Measurements from ENCODE around the gene BTG2.
"Not testable (repeated sequence)": the region's sequence is repeated elsewhere in the genome, so short reads cannot be mapped to it uniquely, and the experiment has no call there.

Gene BTG2, protein sequence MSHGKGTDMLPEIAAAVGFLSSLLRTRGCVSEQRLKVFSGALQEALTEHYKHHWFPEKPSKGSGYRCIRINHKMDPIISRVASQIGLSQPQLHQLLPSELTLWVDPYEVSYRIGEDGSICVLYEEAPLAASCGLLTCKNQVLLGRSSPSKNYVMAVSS

DNA sequence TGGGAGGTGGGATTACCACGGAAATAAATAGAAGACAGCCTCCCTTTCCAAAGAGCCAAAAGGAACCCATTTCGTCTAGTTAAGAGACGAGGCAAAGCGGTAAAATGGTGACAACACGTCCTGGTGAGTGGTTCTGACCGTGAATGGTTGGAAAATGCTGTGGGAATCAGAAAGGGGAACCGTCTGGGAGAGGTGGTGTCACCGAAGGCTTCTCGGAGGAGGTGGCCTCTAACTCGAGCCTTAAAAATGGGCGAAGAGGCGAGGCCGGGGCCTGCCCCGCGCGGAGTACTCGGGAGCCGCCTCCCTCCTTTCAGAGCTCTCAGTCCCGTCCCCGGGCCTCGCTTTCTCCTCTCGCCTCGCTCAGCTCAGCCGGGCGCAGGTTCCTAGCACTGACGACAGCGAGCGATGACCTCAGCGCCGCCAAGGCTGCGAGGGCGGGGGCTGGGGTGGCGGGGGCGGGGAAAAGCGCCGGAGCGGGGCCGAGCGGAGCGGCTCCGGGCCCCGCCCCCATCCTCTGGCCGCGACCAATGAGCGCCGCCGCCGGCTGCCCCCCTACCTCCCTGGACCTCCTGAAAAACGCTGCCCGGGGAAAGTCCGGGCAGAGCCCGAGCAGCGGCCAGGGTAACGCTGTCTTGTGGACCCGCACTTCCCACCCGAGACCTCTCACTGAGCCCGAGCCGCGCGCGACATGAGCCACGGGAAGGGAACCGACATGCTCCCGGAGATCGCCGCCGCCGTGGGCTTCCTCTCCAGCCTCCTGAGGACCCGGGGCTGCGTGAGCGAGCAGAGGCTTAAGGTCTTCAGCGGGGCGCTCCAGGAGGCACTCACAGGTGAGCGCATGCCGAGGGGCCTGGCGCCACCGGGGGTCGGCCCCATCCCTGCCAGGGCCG, at the start of gene BTG2:
BTG2 (plus strand) TSS at position 601 of the 890 bp plus-strand sequence; CDS start at position 689, 88 bp downstream.
- DNase-seq: peak; percentile 88 to 97 (median 94)
- intact Hi-C loops (cut with DNase I): no loop called here

DNA sequence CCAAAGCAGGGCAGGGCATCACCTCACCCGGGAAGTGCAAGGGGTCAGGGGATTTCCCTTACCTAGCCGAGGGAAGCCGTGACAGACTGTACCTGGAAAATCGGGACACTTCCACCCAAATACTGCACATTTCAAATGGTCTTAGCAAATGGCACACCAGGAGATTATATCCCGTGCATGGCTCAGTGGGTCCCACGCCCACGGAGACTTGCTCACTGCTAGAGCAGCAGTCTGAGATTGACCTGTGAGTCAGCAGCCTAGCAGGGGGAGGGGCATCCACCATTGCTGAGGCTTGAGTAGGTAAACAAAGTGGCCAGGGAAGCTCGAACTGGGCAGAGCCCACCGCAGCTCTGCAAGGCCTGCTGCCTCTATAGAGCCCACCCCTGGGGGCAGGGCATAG, 48.7 kb upstream of the BTG2 start:
- DNase-seq: not testable (repeated sequence)
- intact Hi-C loops (cut with DNase I): loop anchor here (5.0 kb wide), 1 partner anchor 39 kb away; no protein-coding TSS in a partner anchor

DNA sequence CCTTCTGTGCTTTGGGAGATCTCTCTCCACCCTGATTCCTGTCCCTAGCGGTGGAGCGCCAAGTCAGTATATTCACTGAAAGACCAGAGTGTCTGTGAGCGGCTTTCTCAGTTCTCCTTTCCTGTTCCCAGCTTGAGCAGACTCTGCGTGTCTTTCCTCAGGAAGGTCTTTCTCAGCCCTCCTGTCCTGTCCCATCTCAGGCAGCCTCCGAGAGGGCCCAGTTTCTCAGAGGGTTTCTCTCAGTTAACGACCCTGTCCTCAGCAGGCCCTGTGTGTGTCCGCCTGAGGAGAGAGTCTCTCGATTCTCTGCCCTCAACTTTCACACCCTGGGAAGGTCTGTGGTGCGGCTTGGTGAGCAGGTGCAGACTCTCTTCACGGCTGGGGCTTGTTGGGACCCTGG, 41.8 kb upstream of the BTG2 start:
- peak in 1 of 42 donors; percentile 27 for DNase-seq
- intact Hi-C loops (cut with DNase I): no loop called here

DNA sequence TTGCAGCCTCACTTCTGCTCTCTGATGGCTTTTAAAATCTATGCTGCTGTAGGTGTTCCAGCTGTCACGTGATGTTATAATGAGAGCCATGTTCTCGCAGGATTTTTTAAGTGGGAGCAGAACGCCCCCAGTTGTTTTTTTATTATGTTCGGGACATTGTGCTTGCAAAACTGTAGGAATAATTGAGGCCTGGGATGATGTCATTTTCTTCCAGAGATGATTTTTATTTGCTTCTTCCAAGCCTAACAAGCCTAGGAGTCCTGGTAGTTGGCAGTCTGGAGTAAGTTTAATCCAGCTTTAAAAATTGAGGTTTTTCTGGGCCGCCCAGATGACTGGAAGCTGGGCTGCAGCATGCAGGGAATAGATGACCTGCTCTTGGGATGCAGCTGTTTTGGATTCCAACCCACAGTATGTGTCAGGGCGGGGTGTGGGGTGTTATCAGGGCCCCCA, 41.2 kb upstream of the BTG2 start:
- intact Hi-C loops (cut with DNase I): no loop called here
- peak in 8 of 42 donors; percentile 39 to 68 (median 46) for DNase-seq

DNA sequence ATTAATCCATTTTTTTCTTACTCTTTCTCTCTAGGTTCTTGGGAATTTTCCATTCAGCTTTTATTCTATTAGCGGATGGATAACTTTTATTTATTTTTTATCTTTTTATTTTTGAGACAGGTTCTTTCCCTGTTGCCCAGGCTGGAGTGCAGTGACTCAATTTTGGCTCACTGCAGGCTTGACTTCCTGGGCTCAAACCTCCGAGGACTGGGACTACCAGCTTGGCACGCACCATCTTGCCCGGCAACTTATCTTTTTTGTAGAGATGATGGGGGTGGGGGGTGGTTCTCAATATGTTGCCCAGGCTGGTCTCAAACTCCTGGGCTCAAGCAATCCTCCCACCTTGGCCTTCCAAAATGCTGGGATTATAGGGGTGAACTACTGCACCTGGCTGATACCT, 39.8 kb upstream of the BTG2 start:
- intact Hi-C loops (cut with DNase I): loop anchor here (5.0 kb wide), 1 partner anchor 228 kb away; no protein-coding TSS in a partner anchor
- DNase-seq: no peak

DNA sequence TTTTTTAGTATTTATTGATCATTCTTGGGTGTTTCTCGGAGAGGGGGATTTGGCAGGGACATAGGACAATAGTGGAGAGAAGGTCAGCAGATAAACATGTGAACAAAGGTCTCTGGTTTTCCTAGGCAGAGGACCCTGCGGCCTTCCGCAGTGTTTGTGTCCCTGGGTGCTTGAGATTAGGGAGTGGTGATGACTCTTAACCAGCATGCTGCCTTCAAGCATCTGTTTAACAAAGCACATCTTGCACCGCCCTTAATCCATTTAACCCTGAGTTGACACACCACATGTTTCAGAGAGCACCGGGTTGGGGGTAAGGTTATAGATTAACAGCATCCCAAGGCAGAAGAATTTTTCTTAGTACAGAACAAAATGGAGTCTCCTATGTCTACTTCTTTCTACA, 39.2 kb upstream of the BTG2 start:
- not testable (repeated sequence) for DNase-seq
- intact Hi-C loops (cut with DNase I): loop anchor here (5.0 kb wide), 1 partner anchor 229 kb away; no protein-coding TSS in a partner anchor

DNA sequence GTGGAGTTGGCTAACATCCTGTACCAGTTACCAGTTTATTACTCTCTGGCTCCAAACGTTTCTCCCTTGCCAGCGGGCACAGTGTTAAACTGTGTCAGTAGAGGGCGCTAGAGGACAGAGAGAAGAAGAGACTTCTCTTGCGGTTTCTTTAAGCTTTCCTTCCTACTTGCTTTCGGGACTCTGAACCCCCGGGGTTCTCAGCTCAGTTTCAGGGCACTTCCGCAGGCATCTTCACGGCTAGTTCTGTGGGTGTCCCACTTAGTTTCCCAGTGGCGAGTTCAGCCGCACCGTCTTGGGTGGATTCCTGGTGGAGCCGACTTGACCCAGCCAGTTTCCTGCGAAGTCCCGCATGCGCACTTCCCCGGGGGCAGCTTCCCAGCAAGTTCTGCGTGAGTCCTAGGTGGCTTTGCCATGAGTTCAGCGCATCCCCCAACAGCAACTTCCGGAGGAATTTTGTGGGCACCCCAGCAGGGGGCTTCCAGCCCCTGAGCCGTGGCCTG, 37.9 kb upstream of the BTG2 start:
- intact Hi-C loops (cut with DNase I): loop anchor here (5.0 kb wide), 1 partner anchor 230 kb away; no protein-coding TSS in a partner anchor

DNA sequence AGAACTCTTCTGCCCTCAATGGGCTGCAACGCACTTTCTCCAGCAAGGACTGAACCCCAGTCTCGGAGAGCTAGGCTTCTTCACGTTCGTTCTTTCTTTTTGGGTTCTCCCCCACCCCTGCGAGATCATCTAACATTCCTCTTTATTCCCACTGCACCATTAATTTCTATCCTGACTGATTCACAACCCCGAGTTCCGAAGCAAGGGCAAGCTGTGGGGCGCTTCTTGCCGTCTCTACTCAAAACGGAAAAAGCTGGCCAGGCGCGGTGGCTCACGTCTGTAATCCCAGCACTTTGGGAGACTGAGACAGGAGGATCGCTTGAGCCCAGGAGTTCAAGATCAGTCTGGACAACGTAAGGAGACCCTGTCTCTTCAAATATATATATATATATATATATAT, 37.4 kb upstream of the BTG2 start:
- DNase-seq: peak in 2 of 42 donors; percentile 9 to 25
- intact Hi-C loops (cut with DNase I): loop anchor here (2.0 to 5.0 kb wide), 2 partner anchors 219 to 231 kb away; no protein-coding TSS in a partner anchor

More for the DNA sequence above, 37.9 kb upstream of the BTG2 start:
- DNase-seq: peak in 41 of 42 donors; percentile 72 to 94 (median 84)

DNA sequence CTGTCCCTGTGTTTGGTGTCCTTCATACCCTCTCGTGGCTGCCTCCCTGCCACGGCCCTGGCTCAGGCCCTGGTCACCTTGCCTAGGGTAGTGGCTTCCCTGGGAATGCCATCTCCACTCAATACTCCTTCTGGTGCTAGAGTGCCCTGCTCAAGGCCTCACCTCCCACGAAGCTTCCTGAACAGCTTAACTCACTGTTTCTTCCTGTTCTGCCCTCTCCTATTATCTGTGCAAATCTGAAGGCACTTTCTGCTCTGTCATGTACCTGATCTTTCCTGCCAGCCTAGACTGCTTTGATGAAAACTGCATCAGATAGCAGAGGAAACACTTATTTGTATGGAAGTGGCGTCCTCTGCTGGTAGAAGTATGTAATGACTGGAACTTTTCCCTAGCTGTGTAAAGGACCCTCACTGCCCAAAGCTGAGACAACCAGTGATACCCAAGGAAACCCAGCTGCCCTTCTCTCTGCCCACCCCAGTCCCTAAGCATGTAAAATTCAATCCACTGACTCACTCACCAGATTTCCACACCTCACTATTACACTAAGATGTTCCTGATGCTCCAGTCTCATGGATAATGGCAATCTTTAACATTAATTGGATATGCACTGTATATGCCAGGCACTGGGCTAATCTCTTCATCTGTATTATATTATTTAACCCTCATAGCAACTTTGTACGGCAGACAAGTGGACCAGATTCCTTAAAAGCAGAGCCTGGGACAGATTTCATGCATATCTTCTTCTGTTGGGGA, 36.2 kb upstream of the BTG2 start:
- intact Hi-C loops (cut with DNase I): loop anchor here (2.0 to 5.0 kb wide), 2 partner anchors 218 to 232 kb away; no protein-coding TSS in a partner anchor
- DNase-seq: peak in 19 of 42 donors; percentile 35 to 87 (median 69)

DNA sequence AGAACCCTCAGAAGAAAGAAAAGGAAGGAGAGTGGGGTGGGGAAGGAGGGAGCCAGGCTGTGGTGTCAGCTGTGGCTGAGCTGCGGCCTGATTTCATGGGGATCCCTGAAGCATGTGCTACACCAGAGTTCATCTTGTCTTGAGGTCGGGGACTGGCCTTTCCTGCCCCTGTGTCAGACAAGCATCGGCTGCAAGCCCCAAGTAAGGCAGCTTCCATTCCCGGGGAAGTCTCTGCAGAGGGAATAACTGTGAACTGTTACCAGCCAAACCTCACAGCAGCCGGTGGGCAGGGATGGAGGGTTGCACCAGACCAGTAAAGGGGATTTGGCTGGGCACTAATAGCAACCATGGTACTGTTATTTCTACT, 35.7 kb upstream of the BTG2 start:
- intact Hi-C loops (cut with DNase I): loop anchor here (2.0 to 5.0 kb wide), 2 partner anchors 217 to 232 kb away; no protein-coding TSS in a partner anchor
- DNase-seq: no peak

DNA sequence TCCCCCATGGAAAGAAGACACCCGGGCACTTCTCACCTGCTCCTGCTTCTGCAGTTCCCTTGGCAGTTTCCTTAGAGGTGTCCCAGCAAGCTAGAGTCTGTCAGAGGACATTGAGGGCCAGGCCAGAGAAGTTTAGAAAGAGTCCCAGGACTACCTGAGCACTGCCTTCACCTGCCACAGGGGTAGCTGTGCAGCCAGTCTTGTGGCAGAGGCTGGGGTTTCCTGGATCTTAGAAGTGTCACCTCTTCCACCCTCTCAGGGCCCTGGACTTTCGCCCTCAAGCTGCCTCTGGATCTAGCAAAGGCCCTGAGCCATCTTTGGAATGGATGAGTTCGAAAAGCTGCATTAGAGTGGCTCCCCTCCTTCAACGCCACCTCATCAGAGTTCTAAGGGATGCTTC, 34.9 kb upstream of the BTG2 start:
- intact Hi-C loops (cut with DNase I): no loop called here
- no peak for DNase-seq

DNA sequence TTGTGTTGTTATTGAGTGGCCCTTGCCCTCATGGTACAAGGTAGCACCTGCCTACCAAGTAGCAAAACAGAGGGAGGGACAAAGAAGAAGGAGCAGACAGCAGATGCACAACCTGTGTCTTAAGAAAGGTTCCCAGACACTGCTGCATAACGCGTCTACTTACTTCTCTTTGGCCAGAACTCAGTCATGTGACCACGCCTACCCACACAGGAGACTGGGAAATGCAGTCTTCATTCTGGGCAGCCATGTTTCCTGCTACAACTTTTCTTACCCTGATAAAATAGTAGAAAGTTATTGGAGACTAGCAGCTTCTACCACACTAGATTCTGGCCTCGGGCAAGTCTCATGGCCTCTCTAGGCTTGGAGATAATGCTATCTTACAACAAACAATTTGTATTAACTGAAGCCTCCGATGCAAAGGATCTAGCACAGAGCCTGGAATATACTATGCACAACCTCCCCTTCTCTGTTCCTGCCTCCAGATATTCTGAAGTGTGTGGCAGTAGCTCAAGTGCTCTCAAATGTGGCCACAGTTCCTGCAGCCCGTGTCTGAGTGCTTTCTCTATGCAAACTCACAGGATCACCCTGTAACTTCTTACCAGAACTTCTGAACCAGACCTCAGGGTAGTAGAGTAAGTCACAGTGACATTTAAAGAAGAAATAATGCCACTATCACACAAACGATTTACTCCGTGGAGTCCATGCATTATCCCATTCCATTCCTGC, 34.1 kb upstream of the BTG2 start:
- intact Hi-C loops (cut with DNase I): no loop called here
- peak in 23 of 42 donors; percentile 49 to 83 (median 64) for DNase-seq

DNA sequence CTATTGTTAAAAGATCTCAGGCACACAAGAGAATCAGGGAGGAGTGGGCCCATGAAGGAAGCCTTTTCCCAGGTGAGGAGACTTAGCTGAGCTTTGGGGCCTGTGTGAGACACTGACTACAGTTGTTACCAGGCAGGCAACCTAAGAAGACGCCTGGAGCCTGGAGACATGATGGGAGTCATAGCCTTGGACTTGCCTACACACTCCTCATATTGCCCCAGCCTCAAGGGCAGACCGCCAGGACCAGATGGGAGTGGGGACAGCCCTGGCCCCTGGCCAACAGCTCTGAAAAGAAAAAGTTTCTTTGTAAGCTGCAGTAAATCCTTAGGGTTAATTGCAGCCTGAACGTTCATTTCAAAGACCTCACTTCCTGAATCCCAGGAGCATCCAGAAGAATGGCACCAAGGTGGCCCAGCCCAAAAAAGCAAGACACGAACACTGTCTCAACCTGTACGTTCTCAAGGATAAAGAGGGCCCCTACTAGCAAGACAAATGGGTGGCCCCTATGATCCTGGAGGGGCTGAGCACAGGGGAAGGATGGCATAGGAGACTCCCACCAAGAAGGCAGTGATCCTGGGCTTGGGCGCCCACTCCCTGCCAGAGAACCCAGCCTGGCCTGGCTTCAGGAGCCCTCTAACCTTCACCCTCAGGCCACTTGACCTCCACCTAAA, 33.2 kb upstream of the BTG2 start:
- DNase-seq: peak in 4 of 42 donors; percentile 27 to 45 (median 34)
- intact Hi-C loops (cut with DNase I): loop anchor here (2.0 kb wide), 1 partner anchor 67 kb away; no protein-coding TSS in a partner anchor

DNA sequence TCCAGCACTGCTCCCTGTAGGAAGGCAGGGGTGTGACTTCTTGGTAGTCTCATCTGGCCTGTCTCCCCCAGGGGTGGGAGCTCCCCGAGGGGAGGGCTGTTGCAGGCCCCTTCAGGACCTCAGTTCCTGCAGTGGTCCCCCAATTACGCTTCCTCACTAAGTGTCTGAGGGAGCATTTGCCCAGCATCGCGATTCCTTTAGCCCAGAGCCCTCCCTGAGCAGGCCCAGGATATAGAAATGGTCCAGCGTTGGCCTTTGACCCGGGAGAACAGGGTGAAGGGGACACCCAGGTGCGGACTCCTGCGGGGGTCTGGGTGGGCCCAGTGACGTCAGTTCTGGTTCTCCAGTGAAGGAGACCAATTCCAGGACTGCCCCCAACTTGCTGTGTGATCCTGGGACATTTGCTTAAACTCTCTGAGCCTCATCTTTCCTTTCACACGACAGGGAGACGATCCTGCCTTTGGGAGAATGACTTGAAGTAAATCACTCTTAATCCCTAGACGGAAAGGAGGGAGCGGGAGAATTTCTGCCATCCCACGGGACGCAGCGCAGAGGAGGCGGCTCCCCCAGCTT, 32.6 kb upstream of the BTG2 start:
- DNase-seq: no peak
- intact Hi-C loops (cut with DNase I): loop anchor here (2.0 kb wide), 1 partner anchor 66 kb away; no protein-coding TSS in a partner anchor

DNA sequence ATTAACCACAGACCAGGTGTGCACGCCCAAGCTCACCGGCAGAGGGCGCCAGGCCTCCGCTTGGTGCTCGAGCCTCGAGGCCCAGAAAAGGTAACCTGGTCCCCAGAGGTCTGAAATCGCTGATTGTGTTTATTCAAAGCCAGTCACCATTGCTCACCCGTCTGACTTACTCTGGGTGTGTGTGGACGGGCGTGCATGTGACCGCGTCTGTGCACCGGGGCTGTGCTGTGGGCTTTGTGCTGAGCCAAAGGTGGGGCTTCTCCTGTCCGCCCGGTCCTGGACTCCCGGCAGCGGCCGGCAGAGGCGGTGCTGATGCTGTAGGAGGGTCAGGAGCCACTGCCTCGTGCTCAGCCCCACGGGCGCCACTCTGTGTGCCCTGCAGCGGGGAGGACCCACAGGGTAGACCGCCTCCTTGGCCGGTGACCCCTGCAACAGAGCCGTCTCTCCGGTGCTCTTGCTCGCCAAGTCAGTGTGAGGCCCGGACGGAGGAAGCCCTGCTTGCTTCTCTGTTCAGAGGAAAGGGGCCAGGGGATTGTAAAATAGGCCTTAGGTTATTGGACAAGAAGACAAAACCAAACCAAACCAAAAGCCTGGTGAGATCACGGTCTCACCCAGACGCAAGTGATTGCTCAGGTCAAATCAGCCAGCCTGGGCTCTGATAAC, 32.0 kb upstream of the BTG2 start:
- peak; percentile 78 to 97 (median 91) for DNase-seq
- intact Hi-C loops (cut with DNase I): loop anchor here (2.0 kb wide), 1 partner anchor 65 kb away; no protein-coding TSS in a partner anchor

DNA sequence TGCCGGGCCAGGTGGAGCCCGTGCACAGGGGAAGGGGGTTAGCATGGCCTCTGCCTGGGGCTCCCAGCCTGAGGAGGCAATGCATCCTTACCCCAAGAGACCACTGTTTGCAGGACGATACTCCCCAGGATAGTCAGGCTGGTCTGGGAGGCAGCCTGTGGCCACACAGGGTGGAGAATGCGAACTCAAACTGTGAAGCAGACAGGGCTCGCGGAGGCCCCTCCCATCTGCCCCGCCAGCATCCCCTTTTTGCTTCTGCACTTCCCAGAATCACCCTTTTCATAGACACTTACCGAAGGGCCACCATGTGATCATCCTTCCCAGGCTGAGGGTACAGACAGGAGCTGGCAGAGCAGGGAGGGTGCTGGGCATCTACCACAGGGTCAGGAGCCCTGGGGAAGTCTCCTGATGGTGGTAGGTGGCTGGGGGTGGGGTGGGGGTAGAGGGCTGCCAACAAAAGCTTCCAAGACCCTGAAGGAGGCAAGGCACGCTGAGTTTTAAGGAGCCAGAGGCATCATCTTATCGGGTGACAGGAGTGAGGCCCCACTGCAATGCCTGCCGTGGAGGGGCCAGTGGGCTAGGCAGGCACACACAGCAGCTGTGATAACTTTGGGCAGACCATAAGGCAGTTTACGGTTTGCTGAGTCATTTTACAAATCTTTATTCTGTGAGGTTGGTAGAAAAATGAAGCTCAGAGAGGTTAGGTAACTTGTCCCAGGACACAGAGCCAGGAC, 31.3 kb upstream of the BTG2 start:
- intact Hi-C loops (cut with DNase I): loop anchor here (2.0 kb wide), 2 partner anchors 53 to 65 kb away; no protein-coding TSS in a partner anchor
- peak in 31 of 42 donors; percentile 45 to 80 (median 67) for DNase-seq

Measured in head of caudate nucleus (tissue), 42 donors.